H1 (cell line): ENCODE measurements around the gene RUFY4. TPM values are rescaled to one million over a fixed set of nuclear protein-coding genes. Genes with fewer than 3 reads are reported as not detected.

ENCODE experiments used
- ATF3 ChIP-seq: IDR thresholded peaks from 2 replicates; pipeline ENCODE4 v1.6.1; 2011; ENCODE audit warnings: low read depth, mild to moderate bottlenecking, low read length; ENCODE audit not compliant: insufficient read depth
- CTBP2 ChIP-seq: IDR thresholded peaks from 2 replicates; pipeline ENCODE4 v1.7.0; 2011; ENCODE audit warnings: borderline replicate concordance, mild to moderate bottlenecking, moderate library complexity, mixed read lengths, low read length; ENCODE audit not compliant: insufficient read depth, insufficient read length
- EGR1 ChIP-seq: IDR thresholded peaks from 2 replicates; pipeline ENCODE4 v1.6.1; 2011; ENCODE audit warnings: low read depth, low read length, borderline replicate concordance
- GTF2F1 ChIP-seq: IDR thresholded peaks from 2 replicates; pipeline ENCODE4 v1.6.1; 2012; ENCODE audit warnings: low read depth, low read length, improper control_type of control experiment, borderline replicate concordance
- polyA plus RNA-seq, 7 experiments: library from polyadenylated mRNA; depleted of rRNA in 3 of 7; stranded (reverse) in 5 of 7; unstranded in 2 of 7; fragments of >200 nt in 5 of 7; fragments of 200-250 nt in 2 of 7; gene quantifications; 1 replicate in 5 of 7; 2 replicates in 1 of 7; 4 replicates in 1 of 7; pipeline versions ENCODE4 v1.2.1 to v1.2.3, GENCODE V29; 2011 to 2013; ENCODE audit warnings: missing spikeins in 2 of 7, mixed read lengths in 2 of 7
- total RNA-seq: library from RNA; stranded (reverse); fragmentation: NEBNext Ultra II Directional; extraction: Animal tissue kit (Norgen Biotek cat#: 25700); gene quantifications from 2 replicates; pipeline ENCODE4 v1.2.1, GENCODE V29; 2021
- TF ChIP-seq, protein P1 (sequence below): IDR thresholded peaks from 2 replicates; pipeline ENCODE4 v1.6.1; 2012; ENCODE audit warnings: inconsistent platforms

Gene RUFY4
- total and polyA plus RNA-seq, 2 of the 8 experiments (the other 6 are each of a cell fraction or from before 2014, with no cell fraction given) = 0.32 to 0.38 TPM

DNA sequence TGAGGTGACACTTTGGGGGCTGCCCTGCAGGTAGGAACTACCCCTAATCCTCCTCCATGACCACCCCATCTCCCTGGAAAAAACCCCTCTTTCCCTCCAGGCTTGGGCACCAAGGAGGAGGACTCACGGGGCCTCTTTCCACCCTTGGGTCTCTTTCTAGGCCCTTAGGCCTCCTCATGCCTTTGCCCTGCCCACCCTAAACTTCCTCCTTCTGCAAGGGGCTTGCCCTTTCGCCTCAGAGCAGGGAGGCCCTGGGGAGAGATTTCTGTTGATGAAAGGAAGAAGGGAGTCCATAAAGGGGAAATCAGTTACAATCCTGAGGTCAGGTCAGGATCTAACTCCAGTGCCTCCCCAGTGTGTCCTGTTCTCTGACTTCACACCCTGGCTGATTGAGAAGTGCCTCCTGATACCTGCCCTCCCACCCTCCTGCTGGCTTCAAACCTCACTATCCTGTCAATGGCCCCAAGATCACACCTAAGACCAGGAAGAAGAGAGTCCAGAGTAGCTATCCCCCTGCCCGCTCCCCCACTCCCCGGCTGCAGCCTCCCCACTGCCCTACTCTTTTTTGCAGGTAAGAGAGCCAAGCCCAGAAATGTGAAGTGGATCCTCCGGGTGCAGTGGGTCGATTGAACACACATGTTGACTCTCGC, 49.5 kb upstream of the RUFY4 start (continued):
- TF ChIP-seq, protein P1, sequence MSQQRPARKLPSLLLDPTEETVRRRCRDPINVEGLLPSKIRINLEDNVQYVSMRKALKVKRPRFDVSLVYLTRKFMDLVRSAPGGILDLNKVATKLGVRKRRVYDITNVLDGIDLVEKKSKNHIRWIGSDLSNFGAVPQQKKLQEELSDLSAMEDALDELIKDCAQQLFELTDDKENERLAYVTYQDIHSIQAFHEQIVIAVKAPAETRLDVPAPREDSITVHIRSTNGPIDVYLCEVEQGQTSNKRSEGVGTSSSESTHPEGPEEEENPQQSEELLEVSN = no peak
- TF ChIP-seq CTBP2 (no peak), ATF3 (no peak), EGR1 (no peak), GTF2F1 (no peak)
